ENCODE data around the gene NUDT4B.
"Not testable (repeated sequence)": the region's sequence is repeated elsewhere in the genome, so short reads cannot be mapped to it uniquely, and the experiment has no call there.

NUDT4B gene

GRCh38 chr1:148761360-148761759, 12.8 kb downstream of the NUDT4B start:
- H3K36me3 Mint-ChIP-seq; H3K9me3 Mint-ChIP-seq (ENCODE audit: low read depth); H3K4me3 Mint-ChIP-seq; H3K27ac Mint-ChIP-seq; H3K27me3 Mint-ChIP-seq; H3K4me1 Mint-ChIP-seq (ENCODE audit: low read depth): not testable (repeated sequence)

GRCh38 chr1:148765238-148766019, 16.9 kb downstream of the NUDT4B start:
- not testable (repeated sequence) for H3K9me3 Mint-ChIP-seq (ENCODE audit: low read depth); H3K27me3 Mint-ChIP-seq; H3K36me3 Mint-ChIP-seq; H3K27ac Mint-ChIP-seq; H3K4me1 Mint-ChIP-seq (ENCODE audit: low read depth); H3K4me3 Mint-ChIP-seq

GRCh38 chr1:148768541-148768940, 20.0 kb downstream of the NUDT4B start:
- H3K27me3 Mint-ChIP-seq; H3K36me3 Mint-ChIP-seq; H3K27ac Mint-ChIP-seq; H3K9me3 Mint-ChIP-seq (ENCODE audit: low read depth); H3K4me1 Mint-ChIP-seq (ENCODE audit: low read depth); H3K4me3 Mint-ChIP-seq: not testable (repeated sequence)

- H3K27me3 Mint-ChIP-seq; H3K27ac Mint-ChIP-seq; H3K36me3 Mint-ChIP-seq; H3K4me1 Mint-ChIP-seq (ENCODE audit: low read depth); H3K9me3 Mint-ChIP-seq (ENCODE audit: low read depth); H3K4me3 Mint-ChIP-seq: not testable (repeated sequence)
These were observed 20.9 kb downstream of the NUDT4B start for GRCh38 chr1:148769495-148769894.

- not testable (repeated sequence) for H3K27me3 Mint-ChIP-seq; H3K9me3 Mint-ChIP-seq (ENCODE audit: low read depth); H3K27ac Mint-ChIP-seq; H3K4me1 Mint-ChIP-seq (ENCODE audit: low read depth); H3K36me3 Mint-ChIP-seq; H3K4me3 Mint-ChIP-seq
These were observed 25.1 kb downstream of the NUDT4B start for GRCh38 chr1:148773690-148774089.

- not testable (repeated sequence) for H3K9me3 Mint-ChIP-seq (ENCODE audit: low read depth); H3K36me3 Mint-ChIP-seq
These were observed 25.5 kb downstream of the NUDT4B start for GRCh38 chr1:148774102-148774501.

GRCh38 chr1:148775263-148775662, 26.7 kb downstream of the NUDT4B start:
- H3K9me3 Mint-ChIP-seq (ENCODE audit: low read depth); H3K27ac Mint-ChIP-seq; H3K4me3 Mint-ChIP-seq; H3K27me3 Mint-ChIP-seq; H3K4me1 Mint-ChIP-seq (ENCODE audit: low read depth); H3K36me3 Mint-ChIP-seq: not testable (repeated sequence)

More at GRCh38 chr1:148774102-148774501, 25.5 kb downstream of the NUDT4B start:
- H3K4me3 Mint-ChIP-seq; H3K27ac Mint-ChIP-seq; H3K27me3 Mint-ChIP-seq; H3K4me1 Mint-ChIP-seq (ENCODE audit: low read depth): not testable (repeated sequence)

GRCh38 chr1:148777649-148778048, 29.1 kb downstream of the NUDT4B start:
- H3K36me3 Mint-ChIP-seq = not testable (repeated sequence)

GRCh38 chr1:148780404-148780803, 31.8 kb downstream of the NUDT4B start:
- not testable (repeated sequence) for H3K4me3 Mint-ChIP-seq; H3K36me3 Mint-ChIP-seq; H3K4me1 Mint-ChIP-seq (ENCODE audit: low read depth); H3K27ac Mint-ChIP-seq; H3K27me3 Mint-ChIP-seq; H3K9me3 Mint-ChIP-seq (ENCODE audit: low read depth)

More at GRCh38 chr1:148777649-148778048, 29.1 kb downstream of the NUDT4B start:
- not testable (repeated sequence) for H3K9me3 Mint-ChIP-seq (ENCODE audit: low read depth); H3K27ac Mint-ChIP-seq; H3K27me3 Mint-ChIP-seq; H3K4me3 Mint-ChIP-seq; H3K4me1 Mint-ChIP-seq (ENCODE audit: low read depth)

- H3K4me3 Mint-ChIP-seq; H3K27me3 Mint-ChIP-seq; H3K27ac Mint-ChIP-seq; H3K4me1 Mint-ChIP-seq (ENCODE audit: low read depth); H3K36me3 Mint-ChIP-seq; H3K9me3 Mint-ChIP-seq (ENCODE audit: low read depth): not testable (repeated sequence)
These were observed 43.0 kb downstream of the NUDT4B start for GRCh38 chr1:148791543-148792099.

- H3K4me3 Mint-ChIP-seq; H3K27ac Mint-ChIP-seq; H3K36me3 Mint-ChIP-seq; H3K9me3 Mint-ChIP-seq (ENCODE audit: low read depth); H3K4me1 Mint-ChIP-seq (ENCODE audit: low read depth); H3K27me3 Mint-ChIP-seq: not testable (repeated sequence)
These were observed 45.3 kb downstream of the NUDT4B start for GRCh38 chr1:148793762-148794332.

Data from activated naive CD8-positive, alpha-beta T cell (primary cell).